HT-29 (cell line): ENCODE data around the gene CSNK1G2. TPM values are rescaled to one million over a fixed set of nuclear protein-coding genes. Genes with fewer than 3 reads are reported as not detected.
A peak's percentile ranks its signal among the peaks of the same experiment; 100 is the strongest.

ENCODE experiments used
- DNase-seq: peaks from one replicate; pipeline ENCODE4 v3.0.0-alpha.2; 2015; ENCODE audit warnings: low spot score
- total RNA-seq: library from RNA; depleted of rRNA; stranded (reverse); fragments of >200 nt; shearing (Covaris generic); gene quantifications from 2 replicates; pipeline ENCODE4 v1.2.3, GENCODE V29; 2014

CSNK1G2 gene
- total RNA-seq, 1 experiment from 2014 or later = 175 TPM

GRCh38 chr19:1967087-1967608, 26.2 kb downstream of the CSNK1G2 start:
- no peak for DNase-seq

DNA sequence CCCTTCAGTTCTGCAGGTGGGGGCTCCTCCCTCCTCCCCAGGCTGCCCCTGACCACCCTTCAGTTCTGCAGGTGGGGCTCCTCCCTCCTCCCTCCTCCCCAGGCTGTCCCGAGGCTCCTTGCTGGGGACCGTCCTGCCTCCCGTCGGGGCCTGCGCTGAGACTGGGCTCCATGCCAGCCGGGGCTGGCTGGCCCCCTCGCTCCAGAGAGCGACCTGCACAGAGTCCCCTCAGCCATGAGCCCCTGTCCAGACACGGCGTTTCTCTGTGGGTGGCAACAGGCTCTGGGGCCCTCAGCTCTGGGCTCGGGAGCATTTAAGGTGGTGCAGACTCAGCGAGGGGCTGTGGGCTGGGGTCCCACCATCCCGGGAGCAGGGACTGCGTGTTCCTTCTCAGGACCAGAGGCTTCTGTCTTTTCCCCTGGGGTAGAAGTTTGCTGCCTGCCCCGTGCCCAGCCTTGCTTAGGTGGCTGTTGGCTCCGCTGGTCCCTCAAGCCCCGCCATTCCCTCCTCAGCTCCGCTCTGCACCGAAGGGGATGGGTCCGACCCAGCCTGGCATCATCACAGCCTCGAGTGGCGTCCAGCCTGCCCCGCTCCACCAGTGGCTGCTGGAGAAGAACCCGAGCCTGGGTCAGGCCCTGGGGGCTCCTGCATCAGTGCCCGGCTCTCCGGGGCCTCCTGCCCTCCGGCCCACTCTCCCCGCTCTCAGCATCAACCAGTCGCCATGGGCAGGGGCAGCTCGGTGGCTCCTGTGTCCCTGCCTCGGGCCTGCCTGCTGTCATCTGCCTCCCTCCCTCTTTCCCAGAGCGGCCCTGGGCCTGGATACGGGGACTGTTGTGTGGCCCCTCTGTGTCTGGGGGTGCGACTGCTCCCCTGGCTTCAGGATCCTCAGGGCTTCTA, 27.6 kb downstream of the CSNK1G2 start:
- DNase-seq = no peak

- no peak for DNase-seq
Measured at GRCh38 chr19:1969176-1970002, 28.4 kb downstream of the CSNK1G2 start.

GRCh38 chr19:1970003-1970805, 29.2 kb downstream of the CSNK1G2 start:
- DNase-seq = peak; percentile 38

DNA sequence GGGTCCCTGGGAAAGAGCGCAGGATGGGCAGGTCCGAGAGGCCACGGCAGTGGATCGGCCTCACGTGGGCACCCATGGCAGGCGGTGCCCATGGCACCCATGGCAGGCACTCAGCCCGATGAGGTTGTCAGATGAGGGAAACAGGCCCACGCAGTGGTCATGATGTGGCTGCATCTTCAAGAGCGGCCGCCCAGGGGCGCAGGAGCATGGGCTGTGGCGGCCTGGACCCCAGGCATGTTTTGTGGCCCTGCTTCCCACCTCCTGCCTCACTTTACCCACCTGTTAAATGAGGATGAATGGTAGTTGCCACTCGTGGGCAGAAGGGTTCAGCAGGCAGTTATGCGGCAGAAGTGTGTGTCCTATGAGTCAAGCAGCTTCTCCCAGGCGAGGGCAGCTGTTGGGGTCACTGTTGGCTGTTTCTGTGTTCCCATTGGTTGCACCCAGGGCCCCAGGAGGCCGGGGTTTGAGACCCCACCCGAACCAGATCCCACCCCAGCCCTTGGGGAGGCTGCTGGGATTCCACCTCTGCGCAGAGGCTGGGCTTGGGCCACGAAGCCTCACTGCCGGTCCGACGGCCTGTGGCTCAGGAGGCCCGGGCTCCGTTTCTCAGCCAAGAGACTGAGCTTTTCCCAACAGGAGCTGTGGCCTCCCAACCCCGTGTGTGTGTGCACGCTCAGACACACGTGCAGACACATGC, 30.0 kb downstream of the CSNK1G2 start:
- DNase-seq = no peak

- no peak for DNase-seq
Measured at GRCh38 chr19:1974381-1975161, 33.6 kb downstream of the CSNK1G2 start.

- no peak for DNase-seq
Measured at GRCh38 chr19:1975162-1975480, 34.1 kb downstream of the CSNK1G2 start.

GRCh38 chr19:1977120-1977519, 36.1 kb downstream of the CSNK1G2 start:
- no peak for DNase-seq

- no peak for DNase-seq
Measured at GRCh38 chr19:1978346-1978894, 37.4 kb downstream of the CSNK1G2 start.

- DNase-seq = no peak
Measured at GRCh38 chr19:1979017-1979416, 38.0 kb downstream of the CSNK1G2 start.

DNA sequence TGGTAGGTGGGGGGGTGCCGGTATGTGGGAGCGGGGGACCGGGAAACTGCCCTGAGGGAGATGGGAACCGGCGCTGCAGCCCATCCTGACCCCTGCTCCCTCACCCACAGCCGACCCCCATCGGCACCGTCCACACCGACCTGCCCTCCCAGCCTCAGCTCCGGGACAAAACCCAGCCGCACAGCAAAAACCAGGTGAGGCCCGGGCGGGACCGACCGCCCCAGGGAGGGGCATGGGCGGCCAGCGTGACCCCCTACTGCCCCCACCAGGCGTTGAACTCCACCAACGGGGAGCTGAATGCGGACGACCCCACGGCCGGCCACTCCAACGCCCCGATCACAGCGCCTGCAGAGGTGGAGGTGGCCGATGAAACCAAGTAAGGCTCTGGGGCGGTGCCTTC, 38.7 kb downstream of the CSNK1G2 start:
- no peak for DNase-seq

DNA sequence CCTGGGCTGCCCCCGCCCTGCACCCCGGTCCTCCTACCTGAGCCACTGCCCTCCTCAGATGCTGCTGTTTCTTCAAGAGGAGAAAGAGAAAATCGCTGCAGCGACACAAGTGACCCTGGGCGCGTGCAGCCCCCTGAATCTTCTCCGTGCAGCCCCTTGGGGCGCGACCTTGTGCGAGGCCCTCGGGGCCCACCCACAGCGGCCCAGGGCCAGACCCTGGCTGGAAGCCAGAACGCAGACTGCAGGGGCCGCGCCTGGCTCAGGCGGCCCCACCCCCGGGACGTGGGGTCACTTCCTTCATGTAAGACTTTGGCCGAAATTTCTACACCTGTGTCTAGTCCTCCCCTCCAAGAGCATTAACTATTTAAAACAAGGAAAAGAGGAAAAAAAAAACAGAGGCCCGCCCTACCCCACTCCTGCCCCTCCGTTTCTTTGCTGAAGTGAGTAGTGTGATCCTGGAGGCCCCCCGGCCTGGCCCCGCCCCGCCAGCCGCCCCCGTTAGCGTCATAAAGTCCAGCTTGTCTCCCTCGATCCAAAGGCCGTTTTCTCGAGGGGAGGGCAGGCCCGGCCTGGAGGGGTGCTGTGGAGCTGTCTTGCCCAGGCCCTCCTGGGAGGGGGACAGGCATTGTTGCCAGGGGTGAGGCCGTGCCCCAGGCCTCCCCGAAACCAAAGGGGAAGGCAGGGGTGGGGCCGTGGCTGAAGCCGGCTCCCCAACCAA, 39.3 kb downstream of the CSNK1G2 start:
- DNase-seq = no peak

DNA sequence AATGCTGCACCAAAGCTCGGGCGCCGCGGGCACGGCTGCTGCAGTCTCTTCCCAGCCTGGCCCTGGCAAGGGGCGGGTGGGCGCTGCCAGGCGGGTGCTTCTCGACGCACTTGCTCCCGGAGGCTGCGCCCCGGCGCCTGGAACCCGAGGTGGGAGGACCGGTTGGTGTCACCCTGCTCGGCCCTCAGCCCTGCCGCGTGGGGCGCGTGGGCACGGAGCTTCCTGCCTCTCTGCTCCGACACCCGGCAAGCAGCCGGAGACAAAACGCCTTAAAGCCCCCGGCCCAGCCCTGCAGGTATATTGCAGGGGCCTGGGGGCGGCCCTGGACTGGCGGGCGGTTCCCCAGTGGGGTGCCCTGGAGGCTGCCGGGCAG, 39.8 kb downstream of the CSNK1G2 start:
- DNase-seq = no peak

- DNase-seq = no peak
Measured at GRCh38 chr19:1981253-1981652, 40.3 kb downstream of the CSNK1G2 start.

- no peak for DNase-seq
Measured at GRCh38 chr19:1984357-1984756, 43.4 kb downstream of the CSNK1G2 start.

DNA sequence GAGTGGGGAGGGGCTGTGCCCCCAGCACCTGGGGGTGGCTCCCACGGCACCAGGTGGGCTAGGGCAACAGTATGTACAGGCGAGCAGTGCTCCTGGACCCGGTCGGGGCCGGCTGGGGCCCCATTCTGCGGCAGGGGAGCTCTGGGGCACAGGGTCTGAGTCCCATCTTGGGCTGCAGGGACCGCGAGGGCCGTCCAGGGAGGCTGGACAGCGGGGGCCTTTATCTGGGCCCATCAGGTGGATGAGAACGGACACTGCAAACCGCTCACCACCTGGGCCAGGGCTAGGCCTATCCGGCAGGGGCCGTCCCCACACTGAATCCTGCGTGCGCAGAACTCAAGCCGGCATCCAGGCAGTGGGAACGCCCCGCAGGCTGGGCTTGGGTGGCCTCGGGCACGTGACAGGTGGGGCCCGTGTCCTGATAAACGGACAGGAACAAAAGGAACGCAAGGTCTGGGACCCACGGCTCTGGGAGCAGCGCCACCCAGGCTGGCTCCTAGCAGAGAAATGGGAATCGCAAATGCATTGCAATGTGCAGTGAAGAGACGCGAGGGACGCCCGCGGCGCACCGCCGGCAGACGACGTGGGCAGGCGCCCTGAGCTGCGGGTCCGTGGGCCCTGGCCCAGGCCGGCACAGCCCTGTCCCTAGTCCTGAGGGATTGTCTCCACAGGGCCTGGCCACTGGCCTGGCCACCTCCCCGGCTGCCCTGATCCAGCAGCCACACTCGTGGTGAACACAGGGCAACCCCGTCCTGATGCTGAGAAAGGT, 44.8 kb downstream of the CSNK1G2 start:
- DNase-seq = no peak

GRCh38 chr19:1986357-1987162, 45.6 kb downstream of the CSNK1G2 start:
- DNase-seq = no peak
